Epithelial cell of proximal tubule (primary cell): ENCODE data around the gene CCR5. TPM values are rescaled to one million over a fixed set of nuclear protein-coding genes. Genes with fewer than 3 reads are reported as not detected.
"Not testable (repeated sequence)": the region's sequence is repeated elsewhere in the genome, so short reads cannot be mapped to it uniquely, and the experiment has no call there.

Source experiments
- DNase-seq: peaks from one replicate; pipeline ENCODE4 v3.0.0-alpha.2; 2011; ENCODE audit warnings: low read depth
- H3K4me3 ChIP-seq: 2 replicates; pipeline ENCODE4 v1.5.1; 2011; ENCODE audit warnings: low read depth, mild to moderate bottlenecking, low read length
- total RNA-seq: library from RNA; depleted of rRNA; stranded (reverse); fragments of >200 nt; gene quantifications from 2 replicates; pipeline ENCODE4 v1.2.3, GENCODE V29; 2015
- TF ChIP-seq, protein P1 (sequence below): conservative IDR thresholded peaks from 2 replicates; pipeline ENCODE4 v1.5.1; 2012; ENCODE audit warnings: low read depth, mild to moderate bottlenecking, low read length

The CCR5 gene
- total RNA-seq, 1 donor from 2014 or later: not detected

- no peak for DNase-seq
- H3K4me3 ChIP-seq: no peak overlapping the region
- TF ChIP-seq, protein P1, sequence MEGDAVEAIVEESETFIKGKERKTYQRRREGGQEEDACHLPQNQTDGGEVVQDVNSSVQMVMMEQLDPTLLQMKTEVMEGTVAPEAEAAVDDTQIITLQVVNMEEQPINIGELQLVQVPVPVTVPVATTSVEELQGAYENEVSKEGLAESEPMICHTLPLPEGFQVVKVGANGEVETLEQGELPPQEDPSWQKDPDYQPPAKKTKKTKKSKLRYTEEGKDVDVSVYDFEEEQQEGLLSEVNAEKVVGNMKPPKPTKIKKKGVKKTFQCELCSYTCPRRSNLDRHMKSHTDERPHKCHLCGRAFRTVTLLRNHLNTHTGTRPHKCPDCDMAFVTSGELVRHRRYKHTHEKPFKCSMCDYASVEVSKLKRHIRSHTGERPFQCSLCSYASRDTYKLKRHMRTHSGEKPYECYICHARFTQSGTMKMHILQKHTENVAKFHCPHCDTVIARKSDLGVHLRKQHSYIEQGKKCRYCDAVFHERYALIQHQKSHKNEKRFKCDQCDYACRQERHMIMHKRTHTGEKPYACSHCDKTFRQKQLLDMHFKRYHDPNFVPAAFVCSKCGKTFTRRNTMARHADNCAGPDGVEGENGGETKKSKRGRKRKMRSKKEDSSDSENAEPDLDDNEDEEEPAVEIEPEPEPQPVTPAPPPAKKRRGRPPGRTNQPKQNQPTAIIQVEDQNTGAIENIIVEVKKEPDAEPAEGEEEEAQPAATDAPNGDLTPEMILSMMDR: no peak
Observed at GRCh38 chr3:46386205-46386604, 15.5 kb downstream of the CCR5 start.

- H3K4me3 ChIP-seq, DNase-seq: not testable (repeated sequence)
Observed at GRCh38 chr3:46388847-46389246, 18.1 kb downstream of the CCR5 start.

DNA sequence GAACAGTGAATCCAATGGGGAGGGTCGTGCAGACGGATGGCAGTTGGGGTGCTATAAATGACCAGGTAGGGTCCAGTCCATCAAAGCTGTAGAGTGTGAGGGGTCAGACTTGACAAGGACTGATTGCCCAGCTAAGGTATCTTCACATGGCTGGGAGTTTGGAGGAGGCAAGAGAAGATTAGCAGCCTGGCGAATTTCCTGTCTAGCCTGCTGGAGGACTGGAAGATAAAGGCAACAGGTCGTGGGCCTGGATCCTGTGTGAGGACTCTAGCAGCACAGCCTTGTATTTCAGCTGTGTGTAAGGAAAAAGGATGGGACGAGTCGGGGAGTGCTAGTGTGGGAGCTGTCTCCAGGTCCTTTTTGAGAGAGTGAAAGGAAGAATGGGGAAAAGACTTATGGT is 18.6 kb downstream of the CCR5 start:
- TF ChIP-seq, protein P1: no peak
- H3K4me3 ChIP-seq: no peak overlapping the region
- no peak for DNase-seq

- DNase-seq, H3K4me3 ChIP-seq: not testable (repeated sequence)
Observed at GRCh38 chr3:46391526-46391925, 20.8 kb downstream of the CCR5 start.

DNA sequence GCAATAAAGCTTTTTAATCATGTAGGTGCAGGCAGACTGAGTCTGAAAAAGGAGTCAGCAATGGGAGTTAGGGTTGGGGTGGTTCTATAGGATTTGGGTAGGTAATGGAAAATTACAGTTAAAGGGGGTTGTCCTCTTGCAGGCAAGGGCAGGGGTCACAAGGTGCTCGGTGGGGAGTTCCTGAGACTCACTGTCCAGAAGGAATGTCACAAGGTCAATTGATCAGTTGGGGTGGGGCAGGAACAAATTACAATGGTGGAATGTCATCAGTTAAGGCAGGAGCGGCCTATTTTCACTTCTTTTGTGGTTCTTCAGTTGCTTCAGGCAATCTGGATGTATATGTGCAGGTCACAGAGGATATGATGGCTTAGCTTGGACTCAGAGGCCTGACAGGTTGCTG is 22.3 kb downstream of the CCR5 start:
- H3K4me3 ChIP-seq: no peak overlapping the region
- no peak for DNase-seq
- TF ChIP-seq, protein P1: no peak

GRCh38 chr3:46393554-46394434 is 23.0 kb downstream of the CCR5 start:
- DNase-seq: no peak
- H3K4me3 ChIP-seq: no peak overlapping the region
- TF ChIP-seq, protein P1: peak; percentile 17

DNA sequence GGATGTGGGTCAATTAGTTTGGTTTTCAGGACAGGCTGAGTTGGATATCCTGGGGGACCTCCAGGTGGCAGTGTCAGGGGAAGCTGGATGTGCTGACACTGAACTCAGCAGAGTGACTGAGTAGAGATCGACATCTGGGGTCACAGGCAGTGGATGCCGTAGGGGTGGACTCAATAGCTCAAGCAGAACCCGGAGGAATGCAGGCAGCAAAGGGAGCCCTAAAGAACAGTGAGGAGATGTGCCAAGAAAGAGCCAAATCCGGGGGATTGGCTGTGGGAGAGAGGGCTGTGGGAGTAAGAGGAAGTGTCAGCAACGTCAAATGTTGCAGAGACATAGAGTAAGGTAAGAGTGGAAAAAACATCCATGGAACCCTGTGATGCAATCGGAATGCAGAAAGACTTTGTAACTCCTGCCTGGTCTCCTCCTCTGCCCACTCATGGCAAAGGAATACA is 24.5 kb downstream of the CCR5 start:
- no peak for DNase-seq
- H3K4me3 ChIP-seq: no peak overlapping the region
- TF ChIP-seq, protein P1: peak; percentile 24
